H9 (cell line): ENCODE results near the gene ADAMTSL3. TPM values are rescaled to one million over a fixed set of nuclear protein-coding genes. Genes with fewer than 3 reads are reported as not detected.
A peak's percentile ranks its signal among the peaks of the same experiment; 100 is the strongest.

Source experiments
- DNase-seq: peaks from one replicate; pipeline ENCODE4 v3.0.0-alpha.2; 2017
- H2AFZ ChIP-seq: one replicate; pipeline ENCODE4 v1.6.1; 2013; ENCODE audit warnings: mild to moderate bottlenecking, low read length, control low read depth, moderate library complexity
- H2AK5ac ChIP-seq: 2 replicates; pipeline ENCODE4 v1.6.1; 2013; ENCODE audit warnings: low read length, control low read depth, mixed read lengths; ENCODE audit not compliant: insufficient read length
- H2BK120ac ChIP-seq: one replicate; pipeline ENCODE4 v1.6.1; 2013; ENCODE audit warnings: low read depth, mild to moderate bottlenecking, low read length, control low read depth, inconsistent platforms; ENCODE audit not compliant: poor library complexity, severe bottlenecking
- H2BK12ac ChIP-seq: 2 replicates; pipeline ENCODE4 v1.6.1; 2013; ENCODE audit warnings: low read length, control low read depth, mixed read lengths, low read depth; ENCODE audit not compliant: insufficient read length
- H2BK15ac ChIP-seq: 2 replicates; pipeline ENCODE4 v1.6.1; 2013; ENCODE audit warnings: low read depth, low read length, control low read depth
- H2BK20ac ChIP-seq: one replicate; pipeline ENCODE4 v1.6.1; 2013; ENCODE audit warnings: low read depth, mild to moderate bottlenecking, low read length, control low read depth, inconsistent platforms; ENCODE audit not compliant: poor library complexity, severe bottlenecking
- H2BK5ac ChIP-seq: 2 replicates; pipeline ENCODE4 v1.6.1; 2013; ENCODE audit warnings: low read length, control low read depth, mixed read lengths; ENCODE audit not compliant: insufficient read length
- H3K14ac ChIP-seq: 2 replicates; pipeline ENCODE4 v1.6.1; 2013; ENCODE audit warnings: low read length, control low read depth; ENCODE audit not compliant: insufficient read depth
- H3K18ac ChIP-seq: 2 replicates; pipeline ENCODE4 v1.6.1; 2013; ENCODE audit warnings: low read depth, mild to moderate bottlenecking, mixed read lengths, low read length, control low read depth; ENCODE audit not compliant: insufficient read length
- H3K23ac ChIP-seq: 2 replicates; pipeline ENCODE4 v1.6.1; 2013; ENCODE audit warnings: low read length, control low read depth, mixed read lengths, low read depth; ENCODE audit not compliant: insufficient read length
- H3K23me2 ChIP-seq: 2 replicates; pipeline ENCODE4 v1.6.1; 2013; ENCODE audit warnings: low read depth, mild to moderate bottlenecking, mixed read lengths, low read length, control low read depth; ENCODE audit not compliant: insufficient read length, poor library complexity, severe bottlenecking
- H3K27ac ChIP-seq: 2 replicates; pipeline ENCODE4 v1.5.1; 2013; ENCODE audit warnings: low read length, control low read depth, mixed read lengths, low read depth; ENCODE audit not compliant: insufficient read length
- H3K27me3 ChIP-seq: 2 replicates; pipeline ENCODE4 v1.6.1; 2013; ENCODE audit warnings: low read length, control low read depth, inconsistent platforms; ENCODE audit not compliant: insufficient read depth
- H3K4ac ChIP-seq: 2 replicates; pipeline ENCODE4 v1.6.1; 2013; ENCODE audit warnings: low read depth, mild to moderate bottlenecking, control low read depth, inconsistent platforms, low read length, moderate library complexity
- H3K4me1 ChIP-seq: 2 replicates; pipeline ENCODE4 v1.6.1; 2013; ENCODE audit warnings: low read length, control low read depth, inconsistent platforms; ENCODE audit not compliant: insufficient read depth
- H3K4me2 ChIP-seq: 2 replicates; pipeline ENCODE4 v1.6.1; 2013; ENCODE audit warnings: low read length, control low read depth, mixed read lengths; ENCODE audit not compliant: insufficient read length, insufficient read depth
- H3K56ac ChIP-seq: 2 replicates; pipeline ENCODE4 v1.6.1; 2013; ENCODE audit warnings: low read depth, mild to moderate bottlenecking, mixed read lengths, low read length, control low read depth; ENCODE audit not compliant: insufficient read length
- H3K79me1 ChIP-seq: 2 replicates; pipeline ENCODE4 v1.6.1; 2013; ENCODE audit warnings: low read depth, mild to moderate bottlenecking, moderate library complexity, low read length, control low read depth, inconsistent platforms; ENCODE audit not compliant: insufficient read depth, poor library complexity, severe bottlenecking
- H3K79me2 ChIP-seq: 2 replicates; pipeline ENCODE4 v1.6.1; 2013; ENCODE audit warnings: low read length, control low read depth, inconsistent platforms; ENCODE audit not compliant: insufficient read depth
- H3K9ac ChIP-seq: 2 replicates; pipeline ENCODE4 v1.6.1; 2013; ENCODE audit warnings: low read length, control low read depth, mixed read lengths; ENCODE audit not compliant: insufficient read length; ENCODE audit errors: extremely low read depth
- H3K9me3 ChIP-seq: one replicate; pipeline ENCODE4 v1.6.1; 2013; ENCODE audit warnings: low read depth, low read length, inconsistent platforms; ENCODE audit not compliant: control insufficient read depth
- H3T11ph ChIP-seq: one replicate; pipeline ENCODE4 v1.6.1; 2013; ENCODE audit warnings: mild to moderate bottlenecking, low read length, control low read depth, inconsistent platforms
- H4K20me1 ChIP-seq: one replicate; pipeline ENCODE4 v1.6.1; 2013; ENCODE audit not compliant: control insufficient read depth, insufficient read length, insufficient read depth
- H4K5ac ChIP-seq: 2 replicates; pipeline ENCODE4 v1.6.1; 2013; ENCODE audit warnings: low read depth, mild to moderate bottlenecking, mixed read lengths, low read length, control low read depth; ENCODE audit not compliant: insufficient read length
- H4K8ac ChIP-seq: replicated peaks from 2 replicates; pipeline ENCODE4 v1.6.1; 2013; ENCODE audit warnings: low read length, control low read depth, mixed read lengths, low read depth; ENCODE audit not compliant: insufficient read length
- H4K91ac ChIP-seq: 2 replicates; pipeline ENCODE4 v1.6.1; 2013; ENCODE audit warnings: low read depth, mild to moderate bottlenecking, moderate library complexity, mixed read lengths, low read length, control low read depth; ENCODE audit not compliant: insufficient read length
- H3K27ac Mint-ChIP-seq, 3 experiments: 2 replicates in 2 of 3; 3 replicates in 1 of 3; pipeline ENCODE4 v1.8.0; 2020 to 2021; ENCODE audit warnings: mixed read lengths in 3 of 3, mild to moderate bottlenecking in 1 of 3, moderate library complexity in 1 of 3
- H3K27me3 Mint-ChIP-seq: 2 replicates; pipeline ENCODE4 v1.8.0; 2021; ENCODE audit warnings: low read depth, mild to moderate bottlenecking, moderate library complexity, mixed read lengths
- H3K36me3 Mint-ChIP-seq, 3 experiments: 2 replicates in 2 of 3; 3 replicates in 1 of 3; pipeline ENCODE4 v1.8.0; 2020 to 2021; ENCODE audit warnings: low read depth in 3 of 3, mixed read lengths in 3 of 3; ENCODE audit not compliant: insufficient read depth in 1 of 3
- H3K4me1 Mint-ChIP-seq, 2 experiments: 2 replicates each; pipeline ENCODE4 v1.8.0; 2020; ENCODE audit warnings: mixed read lengths in 2 of 2
- H3K4me3 Mint-ChIP-seq, 2 experiments: 2 replicates in 1 of 2; 3 replicates in 1 of 2; pipeline ENCODE4 v1.8.0; 2020 to 2021; ENCODE audit warnings: mild to moderate bottlenecking in 2 of 2, mixed read lengths in 2 of 2, moderate library complexity in 1 of 2
- H3K9me3 Mint-ChIP-seq, 2 experiments: 2 replicates in 1 of 2; 3 replicates in 1 of 2; pipeline ENCODE4 v1.8.0; 2020; ENCODE audit warnings: mild to moderate bottlenecking in 2 of 2, mixed read lengths in 2 of 2, moderate library complexity in 1 of 2
- CTCF ChIP-seq: fragments of 200-600 bp; sonication (generic); conservative IDR thresholded peaks from 3 replicates; pipeline ENCODE4 v1.8.0; 2021; ENCODE audit warnings: antibody characterized with exemption, mild to moderate bottlenecking
- WGBS: extraction: QIAGEN DNeasy Blood & Tissue Kit; methylation state at CpG from one replicate; pipeline ENCODE4 v1.1.7; 2013; ENCODE audit warnings: missing lambda C conversion rate, low lambda C conversion rate, mixed read lengths; ENCODE audit not compliant: insufficient read length; ENCODE audit errors: extremely low coverage; 5-methylcytosine and 5-hydroxymethylcytosine counted together
- total RNA-seq: library from RNA; stranded (reverse); gene quantifications from 2 replicates; pipeline ENCODE4 v1.2.1, GENCODE V29; 2021

The ADAMTSL3 gene
- total RNA-seq, 1 experiment from 2014 or later: 0.39 TPM

- Histone ChIP-seq H4K5ac (no peak overlapping the region), H4K20me1 (no peaks in the 10 kb centered on the region), H3K18ac (no peak overlapping the region), H2BK15ac (no peak overlapping the region), H2BK5ac (no peak overlapping the region), H3K27me3 (no peaks in the 10 kb centered on the region), H3K14ac (no peak overlapping the region), H4K91ac (no peak overlapping the region), H3K23ac (no peak overlapping the region), H3K9ac (no peak overlapping the region), H3K56ac (no peak overlapping the region), H3K79me1 (no peaks in the 10 kb centered on the region), H3K23me2 (no peaks in the 10 kb centered on the region), H3K4me2 (no peak overlapping the region), H2BK120ac (no peak overlapping the region), H2AK5ac (no peak overlapping the region), H3K9me3 (peaks cover 13% of the 10 kb centered on the region), H3K4me1 (no peaks in the 10 kb centered on the region), H2BK20ac (no peak overlapping the region), H4K8ac (no peak overlapping the region), H3K27ac (no peak overlapping the region), H2BK12ac (no peak overlapping the region), H3K79me2 (no peaks in the 10 kb centered on the region), H2AFZ (no peak overlapping the region), H3K4ac (no peak overlapping the region), H3T11ph (no peak overlapping the region)
- Mint-ChIP-seq H3K4me3 (no peak overlapping the region), H3K36me3 (peaks cover 9 to 25% (median 12%) of the 10 kb centered on the region in 3 experiments), H3K9me3 (peaks cover 27 to 31% of the 10 kb centered on the region in 2 experiments), H3K27me3 (peaks cover 4% of the 10 kb centered on the region), H3K27ac (peak overlapping the region in 1 of 3 experiments; percentile 74; a peak in 1 of 7 replicates), H3K4me1 (no peaks in the 10 kb centered on the region)
- no CpG with 5 or more reads among the region's 3 CpGs for WGBS
- DNase-seq: no peak
- TF ChIP-seq CTCF: peak; percentile 67
These were observed 319.9 kb downstream of the ADAMTSL3 start for GRCh38 chr15:83973816-83974215.
